ENCODE data around the gene DNAH1. TPM values are rescaled to one million over a fixed set of nuclear protein-coding genes. Genes with fewer than 3 reads are reported as not detected.

The DNAH1 gene
- total RNA-seq, 1 experiment from 2014 or later = 3.0 TPM

DNA sequence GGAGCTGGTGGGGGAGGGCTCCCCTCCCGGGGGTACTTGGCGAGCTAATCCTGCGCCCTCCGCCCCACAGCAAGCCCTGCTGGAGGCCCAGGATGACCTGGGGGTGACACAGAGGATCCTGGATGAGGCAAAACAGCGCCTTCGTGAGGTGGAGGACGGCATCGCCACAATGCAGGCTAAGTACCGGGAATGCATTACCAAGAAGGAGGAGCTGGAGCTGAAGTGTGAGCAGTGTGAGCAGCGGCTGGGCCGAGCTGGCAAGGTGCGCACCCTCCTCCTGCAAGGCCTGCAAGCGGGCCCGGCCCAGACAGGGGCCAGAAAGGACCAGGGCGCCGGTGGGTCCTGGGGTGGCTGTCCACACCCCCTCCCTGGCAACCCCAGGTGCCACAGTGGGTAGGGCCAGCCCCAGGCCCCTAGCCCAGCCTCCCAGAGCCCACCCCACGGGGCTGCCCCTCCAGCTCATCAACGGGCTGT, 72.3 kb downstream of the DNAH1 start:
- Mint-ChIP-seq H3K27ac (ENCODE audit: low read depth, unreplicated experiment) (no peak overlapping the region), H3K4me1 (ENCODE audit: insufficient read depth, unreplicated experiment) (no peaks in the 10 kb centered on the region), H3K9me3 (ENCODE audit: unreplicated experiment) (no peaks in the 10 kb centered on the region), H3K36me3 (ENCODE audit: insufficient read depth, unreplicated experiment) (peaks cover 6% of the 10 kb centered on the region), H3K27me3 (ENCODE audit: insufficient read depth, unreplicated experiment) (no peaks in the 10 kb centered on the region), H3K4me3 (ENCODE audit: unreplicated experiment) (no peak overlapping the region)
- POLR2A ChIA-PET = interaction anchor here (1.3 kb wide), 1 partner anchor 17 kb away, joined by 5 read pairs; no protein-coding TSS in a partner anchor
- intact Hi-C loops (cut with micrococcal nuclease) = no loop called here
- DNase-seq (ENCODE audit: unreplicated experiment) = no peak
- TF ChIP-seq, protein P1, sequence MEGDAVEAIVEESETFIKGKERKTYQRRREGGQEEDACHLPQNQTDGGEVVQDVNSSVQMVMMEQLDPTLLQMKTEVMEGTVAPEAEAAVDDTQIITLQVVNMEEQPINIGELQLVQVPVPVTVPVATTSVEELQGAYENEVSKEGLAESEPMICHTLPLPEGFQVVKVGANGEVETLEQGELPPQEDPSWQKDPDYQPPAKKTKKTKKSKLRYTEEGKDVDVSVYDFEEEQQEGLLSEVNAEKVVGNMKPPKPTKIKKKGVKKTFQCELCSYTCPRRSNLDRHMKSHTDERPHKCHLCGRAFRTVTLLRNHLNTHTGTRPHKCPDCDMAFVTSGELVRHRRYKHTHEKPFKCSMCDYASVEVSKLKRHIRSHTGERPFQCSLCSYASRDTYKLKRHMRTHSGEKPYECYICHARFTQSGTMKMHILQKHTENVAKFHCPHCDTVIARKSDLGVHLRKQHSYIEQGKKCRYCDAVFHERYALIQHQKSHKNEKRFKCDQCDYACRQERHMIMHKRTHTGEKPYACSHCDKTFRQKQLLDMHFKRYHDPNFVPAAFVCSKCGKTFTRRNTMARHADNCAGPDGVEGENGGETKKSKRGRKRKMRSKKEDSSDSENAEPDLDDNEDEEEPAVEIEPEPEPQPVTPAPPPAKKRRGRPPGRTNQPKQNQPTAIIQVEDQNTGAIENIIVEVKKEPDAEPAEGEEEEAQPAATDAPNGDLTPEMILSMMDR (IDR thresholded peaks at IDR 0.05; ENCODE audit: unreplicated experiment) = no peak
- BruUV-seq (replicated peaks) = no TSS peak
- CTCF ChIA-PET = interaction anchor here (0.5 to 1.2 kb wide), 5 partner anchors 12 to 168 kb away, joined by 3 to 5 read pairs (median 3); no protein-coding TSS in a partner anchor

DNA sequence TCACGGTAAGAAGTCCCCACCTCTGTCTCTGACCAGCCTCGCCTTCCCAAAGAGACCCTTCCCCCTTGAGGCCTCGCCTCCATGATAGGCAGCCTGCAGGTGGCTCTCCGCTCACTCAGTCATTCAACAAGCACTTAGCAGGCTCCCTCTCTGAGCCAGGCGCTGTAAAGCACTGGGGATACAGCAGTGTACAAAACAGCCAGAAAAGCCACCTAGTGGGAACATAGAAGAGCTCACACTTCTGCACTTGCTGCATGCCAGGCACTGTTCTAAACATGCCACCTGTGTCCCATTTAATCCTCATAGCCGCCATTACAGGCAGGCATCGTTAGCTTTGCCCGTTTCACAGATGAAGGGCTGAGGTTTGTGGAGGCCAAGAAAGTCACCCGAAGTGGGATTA, 72.8 kb downstream of the DNAH1 start:
- ChIA-PET CTCF (interaction anchor here (0.8 to 1.2 kb wide), 3 partner anchors 13 to 168 kb away, joined by 3 to 4 read pairs (median 3); no protein-coding TSS in a partner anchor), POLR2A (interaction anchor here (0.7 to 1.3 kb wide), 2 partner anchors 9 to 17 kb away, joined by 3 to 5 read pairs; no protein-coding TSS in a partner anchor)
- H3K27ac Mint-ChIP-seq (ENCODE audit: low read depth, unreplicated experiment) = no peak overlapping the region
- intact Hi-C loops (cut with micrococcal nuclease) = no loop called here
- TF ChIP-seq, protein P1 (IDR thresholded peaks at IDR 0.05; ENCODE audit: unreplicated experiment) = no peak
- no peaks in the 10 kb centered on the region for H3K9me3 Mint-ChIP-seq (ENCODE audit: unreplicated experiment)
- BruUV-seq (replicated peaks) = no TSS peak
- H3K27me3 Mint-ChIP-seq (ENCODE audit: insufficient read depth, unreplicated experiment) = no peaks in the 10 kb centered on the region
- peak; percentile 11 for DNase-seq (ENCODE audit: unreplicated experiment)
- no peaks in the 10 kb centered on the region for H3K4me1 Mint-ChIP-seq (ENCODE audit: insufficient read depth, unreplicated experiment)
- H3K36me3 Mint-ChIP-seq (ENCODE audit: insufficient read depth, unreplicated experiment) = peaks cover under 1% of the 10 kb centered on the region
- no peak overlapping the region for H3K4me3 Mint-ChIP-seq (ENCODE audit: unreplicated experiment)

DNA sequence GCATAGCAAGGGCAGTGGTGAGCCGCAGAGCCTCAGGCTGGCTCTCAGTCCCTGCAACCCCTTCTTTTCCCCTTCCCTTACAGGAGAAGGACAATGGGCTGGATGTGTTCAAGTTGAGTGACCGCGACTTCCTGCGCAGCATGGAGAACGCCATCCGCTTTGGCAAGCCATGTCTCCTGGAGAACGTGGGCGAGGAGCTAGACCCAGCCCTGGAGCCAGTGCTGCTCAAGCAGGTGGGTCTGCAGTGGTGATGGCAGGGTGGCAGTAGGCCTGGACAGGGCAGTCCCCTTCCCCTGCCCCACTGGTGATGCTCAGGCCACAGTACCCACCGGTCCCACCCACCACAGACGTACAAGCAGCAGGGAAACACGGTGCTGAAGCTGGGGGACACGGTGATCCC, 75.0 kb downstream of the DNAH1 start:
- DNase-seq (ENCODE audit: unreplicated experiment) = no peak
- TF ChIP-seq, protein P1 (IDR thresholded peaks at IDR 0.05; ENCODE audit: unreplicated experiment) = no peak
- POLR2A ChIA-PET = no interaction called here
- intact Hi-C loops (cut with micrococcal nuclease) = no loop called here
- H3K27me3 Mint-ChIP-seq (ENCODE audit: insufficient read depth, unreplicated experiment) = no peaks in the 10 kb centered on the region
- H3K27ac Mint-ChIP-seq (ENCODE audit: low read depth, unreplicated experiment) = peak overlapping the region; percentile 65
- no TSS peak for BruUV-seq (replicated peaks)
- no peak overlapping the region for H3K4me3 Mint-ChIP-seq (ENCODE audit: unreplicated experiment)
- no peaks in the 10 kb centered on the region for H3K9me3 Mint-ChIP-seq (ENCODE audit: unreplicated experiment)
- H3K4me1 Mint-ChIP-seq (ENCODE audit: insufficient read depth, unreplicated experiment) = no peaks in the 10 kb centered on the region
- CTCF ChIA-PET = no interaction called here
- no peaks in the 10 kb centered on the region for H3K36me3 Mint-ChIP-seq (ENCODE audit: insufficient read depth, unreplicated experiment)

DNA sequence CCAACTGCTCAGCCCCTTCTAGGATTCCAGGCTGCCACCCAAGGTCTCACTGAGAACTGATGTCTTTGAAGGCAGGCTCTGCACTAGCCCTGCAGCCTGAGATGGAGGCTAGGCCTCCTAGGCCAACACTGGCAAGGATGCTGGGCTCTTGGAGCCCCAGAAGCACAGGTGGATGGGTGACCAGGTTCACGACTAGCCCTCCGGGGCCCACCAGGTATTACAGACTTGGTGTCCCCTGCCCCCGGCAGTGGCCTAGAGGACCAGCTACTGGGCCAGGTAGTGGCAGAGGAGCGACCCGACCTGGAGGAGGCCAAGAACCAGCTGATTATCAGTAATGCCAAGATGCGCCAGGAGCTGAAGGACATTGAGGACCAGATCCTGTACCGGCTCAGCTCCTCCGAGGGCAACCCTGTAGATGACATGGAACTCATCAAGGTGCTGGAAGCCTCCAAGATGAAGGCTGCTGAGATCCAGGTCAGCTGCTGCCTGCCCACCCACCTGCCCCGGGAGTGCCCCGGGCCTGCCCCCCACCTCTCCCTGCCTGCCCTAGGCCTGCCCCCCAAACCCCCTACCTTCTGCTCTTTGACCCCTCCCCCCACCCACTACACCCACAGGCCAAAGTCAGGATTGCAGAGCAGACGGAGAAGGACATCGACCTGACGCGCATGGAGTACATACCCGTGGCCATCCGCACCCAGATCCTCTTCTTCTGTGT, 76.3 kb downstream of the DNAH1 start:
- no peaks in the 10 kb centered on the region for H3K9me3 Mint-ChIP-seq (ENCODE audit: unreplicated experiment)
- POLR2A ChIA-PET = interaction anchor here (0.9 kb wide), 1 partner anchor 176 kb away, joined by 3 read pairs; no protein-coding TSS in a partner anchor
- no peaks in the 10 kb centered on the region for H3K4me1 Mint-ChIP-seq (ENCODE audit: insufficient read depth, unreplicated experiment)
- TF ChIP-seq, protein P1 (IDR thresholded peaks at IDR 0.05; ENCODE audit: unreplicated experiment) = no peak
- no peak for DNase-seq (ENCODE audit: unreplicated experiment)
- H3K36me3 Mint-ChIP-seq (ENCODE audit: insufficient read depth, unreplicated experiment) = no peaks in the 10 kb centered on the region
- intact Hi-C loops (cut with micrococcal nuclease) = no loop called here
- no peak overlapping the region for H3K27ac Mint-ChIP-seq (ENCODE audit: low read depth, unreplicated experiment)
- H3K27me3 Mint-ChIP-seq (ENCODE audit: insufficient read depth, unreplicated experiment) = no peaks in the 10 kb centered on the region
- CTCF ChIA-PET = no interaction called here
- no peak overlapping the region for H3K4me3 Mint-ChIP-seq (ENCODE audit: unreplicated experiment)
- BruUV-seq (replicated peaks) = no TSS peak

All from MCF 10A (cell line).